ENCODE results near the gene TMEM89.

The TMEM89 gene

DNA sequence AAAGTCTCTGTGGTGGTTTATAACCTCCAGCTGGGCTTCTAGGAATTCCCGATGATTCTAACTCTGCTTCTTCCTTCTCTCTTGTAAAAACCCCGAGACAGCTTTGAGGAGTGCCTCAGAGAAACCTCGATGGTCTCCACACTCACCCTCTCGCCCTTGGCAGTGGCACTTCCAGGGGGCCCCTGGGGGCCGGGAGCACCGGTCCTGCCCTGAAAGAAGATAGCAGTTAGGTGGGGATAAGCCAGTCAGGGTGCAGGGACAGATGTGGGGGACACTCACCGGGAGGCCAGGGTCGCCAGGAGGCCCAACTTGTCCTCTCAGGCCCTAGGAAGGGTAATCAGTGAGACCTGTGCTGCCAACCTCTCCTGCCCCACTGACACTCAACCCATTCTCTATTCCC lies 36.2 kb downstream of the TMEM89 start:
- peaks cover 4% of the 10 kb centered on the region for H3K4me1 ChIP-seq (ENCODE audit: insufficient read depth, insufficient read length)
- no peak for DNase-seq (ENCODE audit: low read depth, low spot score)

DNA sequence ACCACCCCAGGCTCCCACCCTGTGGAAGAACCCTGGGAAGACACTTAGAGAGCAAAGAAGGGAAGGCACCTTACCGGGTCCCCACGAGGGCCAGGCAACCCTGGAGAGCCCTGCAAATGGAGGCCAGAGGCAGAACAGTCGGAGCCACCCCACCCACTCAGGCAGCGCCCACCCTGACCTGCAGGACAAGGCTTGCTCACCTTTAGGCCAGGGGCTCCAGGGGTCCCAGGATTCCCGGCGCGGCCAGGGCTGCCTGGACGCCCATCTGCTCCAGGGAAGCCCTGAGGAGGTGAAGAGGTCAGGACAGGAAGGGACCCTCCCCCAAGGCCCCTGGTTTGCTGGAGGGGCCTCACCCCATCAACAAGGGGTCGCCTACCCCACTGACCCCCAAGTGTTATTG lies 36.7 kb downstream of the TMEM89 start:
- Histone ChIP-seq H3K9ac (ENCODE audit: insufficient read length, low read depth) (no peak overlapping the region), H3K4me1 (ENCODE audit: insufficient read depth, insufficient read length) (peaks cover under 1% of the 10 kb centered on the region), H3K27me3 (ENCODE audit: insufficient read depth, insufficient read length) (no peaks in the 10 kb centered on the region), H3K4me3 (ENCODE audit: insufficient read length, low read depth) (no peak overlapping the region), H3K36me3 (ENCODE audit: insufficient read depth, insufficient read length, low read length) (peaks cover 99% of the 10 kb centered on the region), H3K9me3 (ENCODE audit: insufficient read depth, low read length) (no peaks in the 10 kb centered on the region)
- DNase-seq (ENCODE audit: low read depth, low spot score): no peak
- TF ChIP-seq ZNF274 (IDR thresholded peaks at IDR 0.05; ENCODE audit: low read depth, low read length) (no peak), SUZ12 (IDR thresholded peaks at IDR 0.05; ENCODE audit: extremely low read depth, insufficient read depth, insufficient read length) (no peak), YY1 (IDR thresholded peaks at IDR 0.05; ENCODE audit: insufficient read depth, insufficient read length) (no peak)

More for the DNA sequence above, 36.2 kb downstream of the TMEM89 start:
- peaks cover 99% of the 10 kb centered on the region for H3K36me3 ChIP-seq (ENCODE audit: insufficient read depth, insufficient read length, low read length)
- H3K27me3 ChIP-seq (ENCODE audit: insufficient read depth, insufficient read length): no peaks in the 10 kb centered on the region
- H3K9ac ChIP-seq (ENCODE audit: insufficient read length, low read depth): no peak overlapping the region
- TF ChIP-seq YY1 (IDR thresholded peaks at IDR 0.05; ENCODE audit: insufficient read depth, insufficient read length): no peak
- no peak for TF ChIP-seq SUZ12 (IDR thresholded peaks at IDR 0.05; ENCODE audit: extremely low read depth, insufficient read depth, insufficient read length)
- TF ChIP-seq ZNF274 (IDR thresholded peaks at IDR 0.05; ENCODE audit: low read depth, low read length): no peak
- H3K4me3 ChIP-seq (ENCODE audit: insufficient read length, low read depth): no peak overlapping the region
- H3K9me3 ChIP-seq (ENCODE audit: insufficient read depth, low read length): no peaks in the 10 kb centered on the region

DNA sequence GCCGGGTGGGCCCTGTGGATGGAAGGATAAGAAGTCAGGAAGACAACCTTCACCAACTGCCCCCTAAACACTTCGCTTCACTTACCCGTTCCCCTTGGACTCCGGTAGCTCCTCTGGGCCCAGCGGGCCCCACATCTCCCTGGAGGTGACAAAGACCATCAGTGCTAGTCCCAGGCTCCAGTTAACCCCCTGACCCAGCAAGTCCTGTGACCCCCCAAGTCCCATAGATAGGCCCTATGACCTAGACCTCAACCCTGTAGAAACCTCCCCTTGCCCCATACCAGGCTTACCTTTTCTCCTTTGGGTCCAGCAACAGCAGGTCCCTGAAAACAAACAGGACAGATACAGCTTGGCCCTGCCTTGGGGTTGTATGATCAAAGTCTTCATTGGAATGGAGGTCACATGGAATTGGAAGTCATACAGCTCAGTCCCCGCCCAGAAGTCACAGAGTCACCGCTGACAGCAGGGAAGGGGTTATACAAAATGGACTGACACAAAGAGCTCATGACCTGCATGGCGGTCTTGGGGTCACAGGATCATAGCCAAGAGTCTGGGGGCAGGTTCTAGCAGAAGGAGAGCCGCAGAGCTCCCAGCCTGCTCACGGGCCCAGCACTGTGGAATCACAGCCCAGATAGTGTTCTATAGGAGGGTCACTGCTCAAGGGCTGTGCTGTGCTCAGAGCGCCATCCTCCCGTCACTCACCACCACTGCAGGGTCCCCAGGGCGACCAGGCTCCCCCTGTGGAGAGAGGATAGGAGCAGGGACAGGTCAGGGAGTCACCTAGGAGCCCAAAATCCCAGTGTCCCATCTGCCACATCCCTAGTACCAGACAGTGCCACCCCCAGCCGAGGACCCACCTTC lies 39.7 kb downstream of the TMEM89 start:
- peaks cover 100% of the 10 kb centered on the region for H3K36me3 ChIP-seq (ENCODE audit: insufficient read depth, insufficient read length, low read length)
- H3K4me1 ChIP-seq (ENCODE audit: insufficient read depth, insufficient read length): no peaks in the 10 kb centered on the region
- no peak for DNase-seq (ENCODE audit: low read depth, low spot score)
- no peak overlapping the region for H3K9ac ChIP-seq (ENCODE audit: insufficient read length, low read depth)
- H3K9me3 ChIP-seq (ENCODE audit: insufficient read depth, low read length): no peaks in the 10 kb centered on the region
- H3K4me3 ChIP-seq (ENCODE audit: insufficient read length, low read depth): no peak overlapping the region
- TF ChIP-seq YY1 (IDR thresholded peaks at IDR 0.05; ENCODE audit: insufficient read depth, insufficient read length): no peak
- TF ChIP-seq ZNF274 (IDR thresholded peaks at IDR 0.05; ENCODE audit: low read depth, low read length): no peak
- no peak for TF ChIP-seq SUZ12 (IDR thresholded peaks at IDR 0.05; ENCODE audit: extremely low read depth, insufficient read depth, insufficient read length)
- H3K27me3 ChIP-seq (ENCODE audit: insufficient read depth, insufficient read length): no peaks in the 10 kb centered on the region

DNA sequence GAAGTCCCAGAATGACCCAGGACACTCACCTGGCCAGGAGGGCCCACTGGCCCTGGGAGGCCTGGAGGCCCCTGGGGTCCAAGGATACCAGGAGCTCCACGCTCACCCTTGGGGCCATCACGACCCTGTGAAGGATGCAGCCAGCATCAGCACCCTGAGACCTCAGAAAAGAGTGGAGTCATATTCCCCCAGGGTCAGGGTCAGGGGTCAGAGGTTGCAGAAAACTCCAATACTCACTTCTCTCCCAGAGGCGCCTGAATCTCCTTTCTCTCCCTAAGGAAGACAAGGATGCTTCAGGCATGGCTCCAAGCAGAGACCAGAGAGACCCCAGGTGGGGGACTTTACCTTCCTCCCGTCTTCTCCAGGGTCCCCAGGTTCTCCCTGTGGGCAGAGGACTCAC lies 44.9 kb downstream of the TMEM89 start:
- TF ChIP-seq ZNF274 (IDR thresholded peaks at IDR 0.05; ENCODE audit: low read depth, low read length) (no peak), SUZ12 (IDR thresholded peaks at IDR 0.05; ENCODE audit: extremely low read depth, insufficient read depth, insufficient read length) (no peak), YY1 (IDR thresholded peaks at IDR 0.05; ENCODE audit: insufficient read depth, insufficient read length) (no peak)
- Histone ChIP-seq H3K27me3 (ENCODE audit: insufficient read depth, insufficient read length) (no peaks in the 10 kb centered on the region), H3K9ac (ENCODE audit: insufficient read length, low read depth) (no peak overlapping the region), H3K4me3 (ENCODE audit: insufficient read length, low read depth) (no peak overlapping the region), H3K36me3 (ENCODE audit: insufficient read depth, insufficient read length, low read length) (peaks cover 99% of the 10 kb centered on the region), H3K9me3 (ENCODE audit: insufficient read depth, low read length) (no peaks in the 10 kb centered on the region), H3K4me1 (ENCODE audit: insufficient read depth, insufficient read length) (no peaks in the 10 kb centered on the region)
- no peak for DNase-seq (ENCODE audit: low read depth, low spot score)

DNA sequence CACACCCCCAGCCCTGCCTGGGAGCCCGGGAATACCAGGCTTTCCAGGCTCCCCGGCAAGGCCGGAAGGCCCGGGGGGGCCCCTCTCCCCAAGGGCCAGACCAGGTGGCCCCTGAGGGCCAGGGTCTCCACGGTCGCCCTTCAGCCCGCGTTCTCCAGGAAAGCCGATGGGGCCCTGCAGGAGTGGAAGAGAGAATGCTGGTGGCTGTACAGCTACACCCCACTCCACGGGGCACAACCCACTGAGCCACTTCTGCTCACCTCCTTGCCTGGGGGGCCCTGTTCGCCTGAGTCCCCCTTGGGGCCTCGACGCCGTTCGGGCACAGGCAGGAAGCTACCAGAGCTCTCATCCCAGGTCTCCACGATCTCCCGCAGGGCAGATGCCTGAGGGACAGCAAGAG lies 46.2 kb downstream of the TMEM89 start:
- H3K9me3 ChIP-seq (ENCODE audit: insufficient read depth, low read length): no peaks in the 10 kb centered on the region
- peaks cover 99% of the 10 kb centered on the region for H3K36me3 ChIP-seq (ENCODE audit: insufficient read depth, insufficient read length, low read length)
- H3K27me3 ChIP-seq (ENCODE audit: insufficient read depth, insufficient read length): no peaks in the 10 kb centered on the region
- no peak overlapping the region for H3K4me3 ChIP-seq (ENCODE audit: insufficient read length, low read depth)
- TF ChIP-seq SUZ12 (IDR thresholded peaks at IDR 0.05; ENCODE audit: extremely low read depth, insufficient read depth, insufficient read length) (no peak), YY1 (IDR thresholded peaks at IDR 0.05; ENCODE audit: insufficient read depth, insufficient read length) (no peak), ZNF274 (IDR thresholded peaks at IDR 0.05; ENCODE audit: low read depth, low read length) (no peak)
- no peak overlapping the region for H3K9ac ChIP-seq (ENCODE audit: insufficient read length, low read depth)
- no peaks in the 10 kb centered on the region for H3K4me1 ChIP-seq (ENCODE audit: insufficient read depth, insufficient read length)
- DNase-seq (ENCODE audit: low read depth, low spot score): no peak

DNA sequence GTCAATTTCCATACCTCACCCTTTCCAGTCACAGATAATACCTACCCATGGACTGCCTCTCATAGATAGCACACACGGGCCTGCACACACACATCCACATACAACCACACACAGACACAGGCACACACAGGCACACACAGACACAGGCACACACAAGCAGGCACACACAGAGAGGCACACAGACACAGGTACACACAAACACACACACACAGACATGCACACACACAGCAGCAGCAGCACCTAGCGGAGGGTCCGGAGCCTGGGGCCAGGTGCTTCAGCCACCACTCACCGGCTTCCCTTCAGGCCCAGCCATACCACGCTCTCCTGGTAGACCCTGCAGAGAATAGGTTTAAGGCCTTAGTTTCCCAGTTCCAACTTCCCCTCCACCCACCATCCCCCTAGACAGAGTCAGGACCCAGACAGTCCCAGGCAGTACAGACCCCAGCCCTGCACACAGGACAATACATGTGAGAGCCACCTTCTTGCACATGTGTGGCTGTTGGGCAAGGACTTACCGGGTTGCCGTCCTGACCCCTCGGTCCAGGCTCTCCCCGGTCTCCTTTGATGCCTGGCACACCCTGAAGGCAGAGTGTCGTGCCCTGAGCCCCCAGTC lies 47.5 kb downstream of the TMEM89 start:
- no peak overlapping the region for H3K4me3 ChIP-seq (ENCODE audit: insufficient read length, low read depth)
- H3K27me3 ChIP-seq (ENCODE audit: insufficient read depth, insufficient read length): no peaks in the 10 kb centered on the region
- H3K36me3 ChIP-seq (ENCODE audit: insufficient read depth, insufficient read length, low read length): peaks cover 99% of the 10 kb centered on the region
- DNase-seq (ENCODE audit: low read depth, low spot score): no peak
- TF ChIP-seq ZNF274 (IDR thresholded peaks at IDR 0.05; ENCODE audit: low read depth, low read length) (no peak), YY1 (IDR thresholded peaks at IDR 0.05; ENCODE audit: insufficient read depth, insufficient read length) (no peak), SUZ12 (IDR thresholded peaks at IDR 0.05; ENCODE audit: extremely low read depth, insufficient read depth, insufficient read length) (no peak)
- H3K9me3 ChIP-seq (ENCODE audit: insufficient read depth, low read length): no peaks in the 10 kb centered on the region
- no peak overlapping the region for H3K9ac ChIP-seq (ENCODE audit: insufficient read length, low read depth)
- no peaks in the 10 kb centered on the region for H3K4me1 ChIP-seq (ENCODE audit: insufficient read depth, insufficient read length)

DNA sequence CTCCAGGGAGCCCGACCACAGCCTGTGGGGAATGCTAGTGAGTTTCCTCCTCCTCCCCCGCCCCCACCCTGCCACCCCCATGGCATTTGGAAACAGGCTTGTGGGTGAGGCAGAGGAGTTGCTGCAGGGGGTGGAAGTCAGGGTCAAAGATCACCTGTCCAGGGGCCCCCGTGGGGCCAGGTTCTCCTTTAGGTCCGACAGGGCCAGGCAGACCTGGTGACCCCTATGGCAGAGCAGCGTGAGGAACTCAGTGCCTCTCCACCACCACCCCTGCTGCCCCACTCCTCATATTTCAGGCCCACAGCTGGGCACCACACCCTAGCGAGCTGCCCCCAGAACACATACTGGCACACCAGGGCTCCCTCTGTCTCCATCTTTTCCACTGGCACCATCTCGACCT lies 49.1 kb downstream of the TMEM89 start:
- Histone ChIP-seq H3K9ac (ENCODE audit: insufficient read length, low read depth) (no peak overlapping the region), H3K9me3 (ENCODE audit: insufficient read depth, low read length) (no peaks in the 10 kb centered on the region), H3K4me1 (ENCODE audit: insufficient read depth, insufficient read length) (no peaks in the 10 kb centered on the region), H3K36me3 (ENCODE audit: insufficient read depth, insufficient read length, low read length) (peaks cover 98% of the 10 kb centered on the region), H3K4me3 (ENCODE audit: insufficient read length, low read depth) (no peak overlapping the region), H3K27me3 (ENCODE audit: insufficient read depth, insufficient read length) (no peaks in the 10 kb centered on the region)
- no peak for DNase-seq (ENCODE audit: low read depth, low spot score)
- no peak for TF ChIP-seq YY1 (IDR thresholded peaks at IDR 0.05; ENCODE audit: insufficient read depth, insufficient read length)
- no peak for TF ChIP-seq SUZ12 (IDR thresholded peaks at IDR 0.05; ENCODE audit: extremely low read depth, insufficient read depth, insufficient read length)
- TF ChIP-seq ZNF274 (IDR thresholded peaks at IDR 0.05; ENCODE audit: low read depth, low read length): no peak

All from NT2/D1 (cell line).